Retinal pigment epithelial cell (primary cell): ENCODE measurements around the gene VNN1.

Source experiments
- DNase-seq: peaks from one replicate; pipeline ENCODE4 v3.0.0-alpha.2; 2010; ENCODE audit warnings: low read depth
- H3K4me3 ChIP-seq: 2 replicates; pipeline ENCODE4 v1.5.1; 2011; ENCODE audit warnings: mild to moderate bottlenecking, low read length, control low read depth, moderate library complexity
- CTCF ChIP-seq: conservative IDR thresholded peaks from 2 replicates; pipeline ENCODE4 v1.5.1; 2011; ENCODE audit warnings: low read depth, low read length, control low read depth, inconsistent platforms

The VNN1 gene

GRCh38 chr6:132750455-132751248, 36.8 kb upstream of the VNN1 start:
- no peak for DNase-seq
- TF ChIP-seq CTCF, result no peak
- H3K4me3 ChIP-seq, result no peak overlapping the region

- DNase-seq, result no peak
- H3K4me3 ChIP-seq, result no peak overlapping the region
- no peak for TF ChIP-seq CTCF
Observed at GRCh38 chr6:132749111-132749510, 35.3 kb upstream of the VNN1 start.

GRCh38 chr6:132748446-132748845, 34.6 kb upstream of the VNN1 start:
- no peak for TF ChIP-seq CTCF
- DNase-seq, result no peak
- no peak overlapping the region for H3K4me3 ChIP-seq

GRCh38 chr6:132746048-132746447, 32.2 kb upstream of the VNN1 start:
- no peak for TF ChIP-seq CTCF
- no peak overlapping the region for H3K4me3 ChIP-seq
- no peak for DNase-seq

- DNase-seq, result no peak
- H3K4me3 ChIP-seq, result no peak overlapping the region
- TF ChIP-seq CTCF, result no peak
Observed at GRCh38 chr6:132742495-132742894, 28.6 kb upstream of the VNN1 start.

GRCh38 chr6:132741281-132741680, 27.4 kb upstream of the VNN1 start:
- DNase-seq, result no peak
- no peak for TF ChIP-seq CTCF
- H3K4me3 ChIP-seq, result no peak overlapping the region

- DNase-seq, result no peak
- TF ChIP-seq CTCF, result no peak
Observed at GRCh38 chr6:132736239-132736638, 22.4 kb upstream of the VNN1 start.

More at GRCh38 chr6:132736239-132736638, 22.4 kb upstream of the VNN1 start:
- no peak overlapping the region for H3K4me3 ChIP-seq
